Inferior parietal cortex (tissue), 1 donor: ENCODE data around the gene ZNF83.
"Not testable (repeated sequence)": the region's sequence is repeated elsewhere in the genome, so short reads cannot be mapped to it uniquely, and the experiment has no call there.

Experiments used
- DNase-seq: peaks from one replicate; pipeline ENCODE4 v3.0.0-alpha.2; 2016; ENCODE audit errors: extremely low spot score

The ZNF83 gene

GRCh38 chr19:52569638-52569999 is 68.5 kb downstream of the ZNF83 start:
- not testable (repeated sequence) for DNase-seq

GRCh38 chr19:52567921-52568320 is 70.2 kb downstream of the ZNF83 start:
- no peak for DNase-seq

- no peak for DNase-seq
Measured at GRCh38 chr19:52566588-52566987, 71.6 kb downstream of the ZNF83 start.

- DNase-seq, result no peak
Measured at GRCh38 chr19:52566121-52566520, 72.0 kb downstream of the ZNF83 start.
